SK-N-SH (cell line): ENCODE measurements around the gene CSH2.

Experiments
- CTCF ChIP-seq: fragments of 200-600 bp; sonication (generic); IDR thresholded peaks from 2 replicates; pipeline ENCODE4 v1.6.1; 2017; ENCODE audit warnings: antibody characterized with exemption, mild to moderate bottlenecking, moderate library complexity
- POLR2AphosphoS5 ChIP-seq: IDR thresholded peaks from 2 replicates; pipeline ENCODE4 v1.6.1; 2012; ENCODE audit warnings: low read depth, low read length

DNA sequence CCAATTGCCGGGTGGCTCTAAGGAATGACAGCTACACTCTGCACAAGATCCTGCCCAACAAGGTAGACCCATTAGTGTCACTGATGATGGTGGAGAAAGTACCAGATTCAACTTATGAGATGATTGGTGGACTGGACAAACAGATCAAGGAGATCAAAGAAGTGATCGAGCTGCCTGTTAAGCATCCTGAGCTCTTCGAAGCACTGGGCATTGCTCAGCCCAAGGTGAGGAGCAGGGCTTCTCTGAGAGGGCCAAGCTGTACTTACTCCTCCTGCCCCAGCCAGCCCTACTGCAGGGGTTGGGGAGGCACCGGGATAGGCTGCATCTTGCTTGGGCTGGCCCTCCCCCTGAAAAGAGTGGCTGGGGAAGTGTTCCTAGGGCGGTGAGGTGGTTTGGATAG is 43.2 kb downstream of the CSH2 start:
- TF ChIP-seq POLR2AphosphoS5 (no peak), CTCF (no peak)
